PC-3 (cell line): ENCODE results near the gene KCNK5.

Experiments
- CTCF ChIP-seq: fragments of 300-600 bp; sonication (generic); conservative IDR thresholded peaks from 2 replicates; pipeline ENCODE4 v1.5.1; 2017; ENCODE audit warnings: antibody characterized with exemption, low read depth, mild to moderate bottlenecking, low read length
- EZH2 ChIP-seq: fragments of 300-600 bp; sonication (generic); IDR thresholded peaks from one replicate; pipeline ENCODE4 v1.6.1; 2017; ENCODE audit warnings: antibody characterized with exemption, mild to moderate bottlenecking, low read length; ENCODE audit not compliant: unreplicated experiment
- EZH2phosphoT487 ChIP-seq: fragments of 300-600 bp; sonication (generic); IDR thresholded peaks from 2 replicates; pipeline ENCODE4 v1.6.1; 2018; ENCODE audit warnings: mild to moderate bottlenecking, antibody characterized with exemption, low read length, borderline replicate concordance

GRCh38 chr6:39269961-39270360 is 40.7 kb upstream of the KCNK5 start:
- no peak for TF ChIP-seq CTCF
- TF ChIP-seq EZH2 = no peak
- TF ChIP-seq EZH2phosphoT487 = no peak
